Fibroblast of the conjunctiva (primary cell): ENCODE data around the gene CR2.
A peak's percentile ranks its signal among the peaks of the same experiment; 100 is the strongest.
"Not testable (repeated sequence)": the region's sequence is repeated elsewhere in the genome, so short reads cannot be mapped to it uniquely, and the experiment has no call there.

ENCODE experiments used
- DNase-seq: peaks from one replicate; pipeline ENCODE4 v3.0.0-alpha.2; 2010; ENCODE audit warnings: low read depth

Gene CR2

DNA sequence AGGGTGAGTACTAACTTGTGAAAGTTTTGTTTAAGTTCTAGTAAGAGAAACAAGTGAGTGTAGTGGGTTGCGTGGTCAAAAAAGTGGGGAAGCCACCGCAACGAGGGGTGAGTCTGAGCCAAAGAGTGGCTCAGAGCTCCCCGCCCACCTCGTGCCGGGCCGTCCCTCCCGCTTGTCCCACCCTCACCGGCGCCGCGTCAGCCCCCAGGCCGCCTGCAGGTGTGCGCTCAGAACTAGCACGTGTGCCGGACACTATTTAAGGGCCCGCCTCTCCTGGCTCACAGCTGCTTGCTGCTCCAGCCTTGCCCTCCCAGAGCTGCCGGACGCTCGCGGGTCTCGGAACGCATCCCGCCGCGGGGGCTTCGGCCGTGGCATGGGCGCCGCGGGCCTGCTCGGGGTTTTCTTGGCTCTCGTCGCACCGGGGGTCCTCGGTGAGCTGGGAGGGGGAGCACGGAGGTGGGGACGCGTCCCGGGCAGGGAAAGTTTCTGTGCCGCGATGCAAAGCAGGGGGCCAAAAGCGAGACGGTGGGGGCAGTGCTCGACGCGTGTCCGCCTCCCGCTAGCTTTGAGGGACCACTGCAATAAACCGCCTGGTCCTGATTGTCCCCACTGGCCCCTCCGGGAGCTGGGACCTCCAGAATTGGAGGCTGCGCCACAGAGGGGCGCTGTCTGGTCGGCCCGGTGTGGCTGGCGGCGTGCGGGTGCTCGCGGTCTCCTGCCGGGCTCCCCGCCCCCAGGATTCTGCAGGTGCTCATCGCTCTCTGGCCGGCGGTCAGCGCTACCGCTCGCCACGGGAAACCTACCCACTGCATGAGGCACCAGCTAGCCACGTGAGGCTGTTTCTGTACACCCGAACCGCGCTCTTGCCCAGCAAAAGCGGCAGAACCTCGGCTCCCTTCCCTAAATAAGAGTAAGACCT is at the start of gene CR2:
Gene CR2, plus strand, starts transcription at position 283 of the 919 bp plus-strand sequence. Its CDS starts 91 bp downstream, at position 374.
- no peak for DNase-seq

GRCh38 chr1:207404849-207405525 is 49.1 kb upstream of the CR2 start:
- DNase-seq: peak; percentile 78

DNA sequence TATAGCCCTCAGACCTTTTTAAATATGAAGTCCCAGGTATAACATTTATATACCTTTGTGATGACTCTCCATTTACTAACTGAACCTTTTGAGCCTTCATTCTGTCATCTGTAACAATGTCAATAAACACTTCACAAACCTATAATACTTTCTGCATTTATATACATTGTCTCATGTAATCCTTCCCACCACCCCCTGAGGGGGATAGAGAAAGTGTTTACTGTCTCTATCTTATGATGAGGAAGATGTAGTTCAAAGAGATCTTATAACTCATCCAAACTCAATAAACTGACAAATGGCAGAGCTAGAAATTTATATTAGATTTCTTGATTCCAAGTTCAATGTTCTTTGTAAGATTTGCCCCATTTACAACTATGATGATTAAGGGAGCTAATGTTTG is 48.3 kb upstream of the CR2 start:
- no peak for DNase-seq

DNA sequence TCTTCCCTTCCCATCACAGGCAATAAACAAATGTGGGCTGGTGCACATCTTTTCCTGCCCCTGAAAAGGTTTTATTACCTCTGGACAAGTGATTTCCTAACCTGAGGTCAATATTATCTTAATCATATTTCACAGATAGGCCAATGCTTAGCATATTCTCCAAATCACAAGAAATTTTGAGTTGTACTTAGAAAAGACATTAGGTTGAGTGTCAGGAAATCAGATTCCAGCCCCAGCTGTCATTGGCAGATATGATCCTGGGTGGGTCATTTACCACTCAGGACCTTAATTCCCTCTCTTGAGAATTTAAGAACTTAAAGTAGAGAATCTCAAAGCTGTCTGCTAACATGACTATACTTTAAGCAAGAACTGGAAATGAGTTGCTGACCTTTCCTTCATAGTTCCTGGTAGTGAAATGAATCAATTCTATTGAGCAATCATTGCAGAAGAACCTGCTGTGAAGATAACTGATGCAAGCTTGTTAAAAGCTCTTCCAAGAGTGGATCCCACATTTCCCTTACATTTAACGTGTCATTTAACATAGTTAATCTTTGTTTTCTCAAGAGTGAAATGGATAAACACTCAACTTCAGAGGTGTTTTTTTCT is 46.4 kb upstream of the CR2 start:
- peak; percentile 45 for DNase-seq

GRCh38 chr1:207412845-207413244 is 41.3 kb upstream of the CR2 start:
- no peak for DNase-seq

DNA sequence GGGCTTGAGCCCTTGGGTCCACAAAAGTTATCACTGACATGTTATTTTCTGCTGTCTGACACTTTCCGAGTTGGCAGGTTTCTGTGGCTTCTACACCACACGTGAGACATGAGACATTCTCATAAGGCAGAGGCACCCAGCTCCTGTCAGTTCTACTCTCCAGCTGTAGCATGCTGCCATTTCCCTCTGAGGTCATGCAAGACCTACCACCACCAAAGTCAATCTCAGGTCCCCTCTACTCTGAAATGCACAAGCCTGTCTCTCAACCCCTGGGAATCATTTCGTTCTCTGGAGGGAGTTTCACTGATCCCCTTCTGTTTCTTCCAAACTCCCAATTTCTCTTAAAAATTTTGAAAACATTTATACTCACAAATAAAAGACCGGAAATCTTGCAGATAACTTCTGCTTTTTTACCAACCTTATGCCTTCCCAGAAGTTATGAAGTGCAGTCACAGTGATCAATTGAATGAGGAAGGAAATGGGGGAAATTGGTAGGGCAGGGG is 39.5 kb upstream of the CR2 start:
- DNase-seq: no peak

- no peak for DNase-seq
These were observed 37.1 kb upstream of the CR2 start for GRCh38 chr1:207417076-207417475.

DNA sequence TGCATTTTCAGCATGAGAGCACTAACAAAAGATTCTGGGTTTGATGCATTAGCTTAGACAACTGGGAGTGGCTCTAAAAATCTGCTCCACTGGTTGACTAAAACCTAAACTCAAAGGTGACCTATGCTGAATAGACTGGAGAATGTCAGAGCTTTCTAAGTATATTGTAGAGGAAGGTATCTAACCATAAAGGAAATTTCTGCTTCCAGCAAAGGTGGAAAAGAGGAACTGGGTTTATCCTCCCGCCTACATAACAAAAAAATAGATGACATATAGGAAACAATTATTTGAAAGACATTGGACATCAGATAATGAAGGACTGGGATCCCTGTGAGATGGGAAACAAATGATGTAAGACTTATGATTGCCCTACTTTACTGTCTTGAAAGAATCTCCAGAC is 35.8 kb upstream of the CR2 start:
- no peak for DNase-seq

DNA sequence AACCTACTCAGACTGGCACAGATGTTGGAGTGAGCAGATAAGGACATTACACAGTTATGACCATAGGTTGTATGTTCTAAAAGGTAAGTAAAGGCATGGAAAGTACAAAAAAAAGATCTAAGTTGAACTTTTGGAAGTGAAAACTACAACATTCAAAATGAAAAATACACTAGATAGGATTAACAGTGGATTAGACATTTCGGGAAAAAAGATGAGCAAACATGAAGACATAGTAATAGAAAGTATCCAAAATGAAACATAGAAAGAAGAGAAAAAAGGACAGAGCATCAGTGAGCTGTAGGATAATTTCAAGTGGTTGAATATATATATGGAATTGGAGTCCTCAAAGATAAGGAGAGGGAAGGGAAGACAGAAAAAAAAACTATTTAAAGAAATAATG is 34.0 kb upstream of the CR2 start:
- no peak for DNase-seq

GRCh38 chr1:207421078-207421477 is 33.0 kb upstream of the CR2 start:
- DNase-seq: no peak

GRCh38 chr1:207423560-207424292 is 30.4 kb upstream of the CR2 start:
- DNase-seq: no peak

DNA sequence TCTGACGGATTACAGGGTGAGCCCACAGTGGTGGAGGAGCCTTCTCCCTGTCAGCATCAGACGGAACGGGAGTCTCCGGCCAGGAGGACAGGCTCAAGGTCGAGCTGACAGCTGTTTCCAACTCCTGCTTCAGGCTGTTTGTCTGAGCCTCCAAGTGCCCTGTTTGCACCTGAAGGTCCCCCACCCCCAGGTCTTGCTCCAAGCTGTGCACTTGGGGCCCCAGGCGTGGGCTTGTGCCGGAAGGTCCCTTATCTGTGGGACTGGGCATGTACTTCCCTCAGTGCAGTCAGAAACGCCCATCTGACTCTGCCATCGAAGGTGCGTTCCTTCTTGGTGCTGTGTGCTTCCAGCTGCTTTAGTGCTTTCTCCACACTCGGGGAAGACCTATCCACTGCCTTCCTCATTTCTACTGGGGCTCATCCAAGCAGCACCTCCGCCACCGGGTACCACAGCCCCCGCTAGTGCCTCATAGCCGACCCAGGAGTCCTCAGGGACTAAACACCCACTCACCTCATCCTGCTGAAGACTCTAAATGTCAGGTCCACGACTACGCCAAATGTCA is 29.5 kb upstream of the CR2 start:
- no peak for DNase-seq

DNA sequence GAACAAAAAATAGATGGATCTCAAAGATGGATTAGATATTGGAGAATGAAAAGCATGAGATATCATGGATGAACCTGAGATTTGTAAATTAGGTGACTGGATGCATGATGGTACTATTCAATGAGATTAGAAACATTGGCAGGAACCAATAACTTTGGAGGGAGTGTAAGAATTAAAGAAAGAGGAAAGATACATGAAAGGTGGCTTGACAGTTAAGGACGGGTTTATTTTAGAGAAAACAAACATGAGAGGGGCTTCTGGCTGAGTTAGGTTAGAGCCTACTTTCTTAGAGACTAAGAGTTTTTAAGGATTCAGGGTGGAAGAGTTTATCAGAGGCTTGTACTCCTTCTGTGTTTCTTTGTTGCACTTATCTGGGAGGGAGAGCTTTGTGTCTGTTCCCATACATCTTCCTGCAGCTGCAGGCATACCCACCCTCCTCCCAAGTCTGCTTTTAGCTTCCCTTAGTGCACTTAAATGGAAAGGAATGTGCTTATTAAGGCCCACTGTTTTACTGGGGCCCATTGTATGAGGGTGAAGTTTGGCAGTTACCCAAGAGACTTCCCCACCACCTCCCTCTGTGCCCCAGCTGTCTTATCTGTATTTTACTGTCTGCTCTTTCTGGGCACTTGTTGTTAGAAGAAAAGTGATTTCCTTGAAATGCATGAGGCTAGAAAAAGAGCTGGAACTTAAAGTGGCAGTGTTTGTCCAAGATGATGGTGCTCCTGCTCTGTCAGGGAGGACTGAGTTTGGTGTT is 26.1 kb upstream of the CR2 start:
- DNase-seq: no peak

DNA sequence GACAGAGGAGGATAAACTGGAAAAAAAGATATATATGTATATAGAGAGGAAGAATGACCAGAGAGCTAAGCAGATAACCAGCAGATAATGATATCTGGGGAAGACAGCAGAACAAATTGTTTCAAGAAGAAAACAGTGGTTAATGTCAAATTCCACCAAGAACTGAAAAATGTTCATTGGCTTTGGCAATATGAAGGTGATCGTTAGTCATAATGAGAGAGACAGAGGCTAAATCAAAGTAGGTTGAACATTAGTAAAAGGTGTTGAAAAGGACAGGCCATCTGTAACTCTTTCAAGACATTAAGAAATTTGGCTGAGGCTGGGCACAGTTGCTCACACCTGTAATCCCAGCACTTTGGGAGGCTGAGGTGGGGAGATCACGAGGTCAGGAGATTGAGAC is 25.3 kb upstream of the CR2 start:
- no peak for DNase-seq

DNA sequence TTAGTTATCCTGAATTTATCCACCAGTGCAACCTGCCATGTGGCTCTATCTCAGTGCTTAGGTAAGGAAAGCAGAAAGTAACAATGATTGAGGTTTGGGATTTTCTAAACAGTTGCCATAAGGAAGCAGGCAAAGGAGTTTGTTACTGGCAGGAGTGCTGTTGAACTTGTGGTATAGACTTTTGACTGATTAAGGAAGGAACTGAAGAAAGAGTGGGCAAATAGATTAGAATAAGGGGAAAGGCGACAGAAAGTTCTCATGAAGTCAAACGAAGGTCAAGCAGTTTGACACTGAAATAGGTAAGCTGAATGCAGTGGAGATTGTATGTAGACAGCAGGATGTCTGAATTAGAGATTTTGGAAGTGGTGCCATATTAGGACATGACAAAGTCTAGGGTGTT is 24.2 kb upstream of the CR2 start:
- DNase-seq: no peak

DNA sequence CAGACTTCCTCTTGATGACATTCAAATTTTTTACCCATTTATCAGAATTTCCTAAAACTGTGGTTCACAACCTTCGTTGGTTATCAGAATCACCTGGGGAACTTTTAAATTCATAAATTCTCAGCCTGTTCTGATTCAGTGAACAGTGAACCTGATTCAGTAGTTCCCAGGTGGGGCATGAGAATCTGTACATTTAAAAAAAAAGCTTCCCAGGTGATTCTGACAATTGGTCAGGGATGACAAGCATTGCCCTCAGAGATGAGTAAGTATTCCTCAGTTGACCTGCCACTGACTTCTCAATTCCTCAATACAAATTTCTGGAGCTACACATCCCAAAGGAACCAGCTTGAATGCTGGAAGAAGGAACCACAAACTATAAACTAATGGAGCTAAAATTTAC is 23.5 kb upstream of the CR2 start:
- no peak for DNase-seq

GRCh38 chr1:207431508-207431907 is 22.6 kb upstream of the CR2 start:
- no peak for DNase-seq

DNA sequence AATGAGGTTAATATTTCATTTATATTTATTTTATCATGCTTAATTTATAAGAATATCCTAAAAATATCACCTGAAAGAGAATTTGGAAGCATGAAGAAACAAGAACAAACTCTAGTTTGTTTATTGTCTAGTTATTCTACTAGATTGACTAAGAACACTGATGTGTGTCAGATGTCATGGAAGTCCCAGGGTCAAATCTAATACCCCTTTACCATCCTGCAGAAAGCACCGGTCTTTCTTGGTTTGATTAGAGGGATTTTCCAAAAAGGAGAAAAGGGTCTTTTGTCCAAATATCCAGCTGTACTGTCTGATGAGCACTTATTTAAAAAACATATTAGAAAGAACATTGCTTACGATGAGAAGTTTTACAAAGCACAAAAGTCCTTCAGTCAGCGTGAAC is 20.7 kb upstream of the CR2 start:
- DNase-seq: no peak

DNA sequence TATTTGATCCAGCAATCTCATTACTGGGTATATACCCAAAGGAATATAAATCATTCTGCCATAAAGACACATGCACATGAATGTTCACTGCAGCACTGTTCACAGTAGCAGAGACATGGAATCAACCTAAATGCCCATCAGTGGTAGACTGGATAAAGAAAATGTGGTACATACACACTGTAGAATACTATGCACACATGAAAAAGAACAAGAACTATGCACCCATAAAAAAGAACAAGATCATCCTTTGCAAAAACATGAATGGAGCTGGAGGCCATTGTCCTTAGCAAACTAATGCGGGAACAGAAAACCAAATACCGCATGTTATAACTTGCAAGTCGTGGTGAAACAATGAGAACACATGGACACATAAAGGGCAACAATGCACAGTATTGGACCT is 17.4 kb upstream of the CR2 start:
- DNase-seq: not testable (repeated sequence)

GRCh38 chr1:207440626-207441025 is 13.5 kb upstream of the CR2 start:
- no peak for DNase-seq
